ENCODE results near the gene CTSE. TPM values are rescaled to one million over a fixed set of nuclear protein-coding genes. Genes with fewer than 3 reads are reported as not detected.

The CTSE gene
- total RNA-seq, 1 donor from 2014 or later = not detected

DNA sequence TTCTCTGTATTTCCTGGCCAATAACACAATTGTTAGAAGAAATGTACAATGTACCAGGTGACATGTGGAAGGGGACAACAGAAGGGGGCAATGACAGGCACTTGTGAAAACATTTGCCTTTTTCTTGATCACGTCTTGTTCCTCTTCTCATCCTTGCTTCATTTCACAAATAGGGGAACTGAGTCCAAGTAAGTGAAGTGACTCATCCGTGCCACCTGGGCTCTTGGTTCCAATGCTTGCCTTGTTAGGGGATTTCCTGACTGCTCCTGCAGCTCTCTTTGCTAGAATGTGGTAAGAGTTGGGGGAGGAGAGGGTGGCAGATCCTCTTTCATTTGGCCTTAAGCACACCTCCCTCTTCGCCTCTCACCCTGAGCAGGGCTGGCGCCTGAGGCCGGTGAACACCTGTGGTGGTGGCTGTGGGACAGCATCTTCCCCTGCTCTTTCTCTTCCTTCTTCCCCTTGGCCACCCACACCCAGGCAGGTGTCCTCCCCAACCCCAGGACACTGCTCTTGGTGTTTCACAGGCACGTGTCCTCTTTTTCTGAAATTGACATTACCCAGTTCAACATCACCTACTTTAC lies 27.1 kb upstream of the CTSE start:
- no peak for DNase-seq (ENCODE audit: extremely low read depth, low read depth, low spot score)

DNA sequence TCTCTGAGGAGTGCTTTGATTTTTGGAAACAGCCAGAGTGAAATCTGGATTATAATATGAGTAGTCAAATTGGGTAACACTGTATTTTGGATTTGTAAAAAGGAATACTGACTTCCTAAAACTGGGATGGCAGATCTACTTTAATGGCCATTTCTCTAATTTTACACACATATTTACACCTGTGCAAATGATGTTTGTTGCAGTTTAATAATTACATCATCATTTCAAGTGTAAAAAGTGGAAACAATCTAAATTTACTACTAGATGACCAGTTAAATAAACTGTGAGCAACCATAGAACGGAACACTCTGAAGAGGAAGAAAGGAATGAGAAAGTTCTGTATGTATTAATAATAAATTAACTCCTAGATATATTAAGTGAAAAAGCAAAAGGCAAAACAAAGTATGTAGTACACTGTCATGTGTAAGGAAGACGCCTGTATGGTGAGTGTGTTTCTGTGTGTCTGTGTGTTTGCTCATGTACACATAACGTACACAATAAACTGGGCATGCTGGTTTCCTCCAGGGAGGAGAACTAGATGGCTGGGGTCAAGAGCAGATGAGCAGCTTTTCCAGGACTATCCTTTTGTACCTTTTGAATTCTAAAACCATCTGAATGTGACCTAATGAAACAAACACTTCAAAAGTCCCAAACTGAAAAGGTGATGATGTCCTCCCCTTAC lies 26.4 kb upstream of the CTSE start:
- DNase-seq (ENCODE audit: extremely low read depth, low read depth, low spot score) = no peak

DNA sequence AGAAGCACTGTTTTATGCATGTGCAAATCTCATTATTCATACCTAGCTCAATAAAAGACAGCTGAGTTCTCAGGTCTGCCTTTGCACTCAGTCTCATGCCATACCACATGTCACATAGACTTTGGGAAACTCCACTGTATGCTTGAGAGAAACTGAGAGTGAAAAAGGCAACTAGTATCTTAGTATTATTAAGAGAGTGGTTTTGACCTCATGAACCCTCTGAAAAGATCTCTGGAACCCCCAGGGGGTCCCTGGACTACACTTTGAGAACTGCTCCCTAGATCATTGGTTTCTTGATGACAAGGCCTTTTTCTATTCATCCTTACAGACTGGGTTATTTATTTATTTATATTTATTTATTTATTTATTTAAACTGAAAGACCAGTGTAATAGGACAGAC lies 25.6 kb upstream of the CTSE start:
- DNase-seq (ENCODE audit: extremely low read depth, low read depth, low spot score) = no peak

DNA sequence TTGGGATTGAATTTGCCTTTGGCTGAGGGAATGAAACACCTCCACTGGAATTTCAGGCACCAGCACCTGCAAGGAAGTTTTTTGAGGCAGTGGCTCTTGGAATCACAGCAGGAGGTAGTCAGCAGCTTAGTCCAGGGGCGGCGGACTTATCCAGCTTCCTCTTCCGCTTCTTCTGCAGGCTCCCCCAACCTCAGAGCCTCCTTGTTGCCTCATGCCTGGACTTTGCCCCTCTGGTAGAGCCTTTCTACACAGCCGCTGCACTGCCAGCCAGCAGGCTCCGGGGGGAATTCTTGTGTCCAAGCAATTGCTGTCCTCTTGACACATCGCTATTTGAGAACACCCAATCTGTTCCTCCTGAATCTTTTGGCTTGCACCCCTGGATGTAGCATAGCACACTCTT lies 24.9 kb upstream of the CTSE start:
- DNase-seq (ENCODE audit: extremely low read depth, low read depth, low spot score) = no peak

DNA sequence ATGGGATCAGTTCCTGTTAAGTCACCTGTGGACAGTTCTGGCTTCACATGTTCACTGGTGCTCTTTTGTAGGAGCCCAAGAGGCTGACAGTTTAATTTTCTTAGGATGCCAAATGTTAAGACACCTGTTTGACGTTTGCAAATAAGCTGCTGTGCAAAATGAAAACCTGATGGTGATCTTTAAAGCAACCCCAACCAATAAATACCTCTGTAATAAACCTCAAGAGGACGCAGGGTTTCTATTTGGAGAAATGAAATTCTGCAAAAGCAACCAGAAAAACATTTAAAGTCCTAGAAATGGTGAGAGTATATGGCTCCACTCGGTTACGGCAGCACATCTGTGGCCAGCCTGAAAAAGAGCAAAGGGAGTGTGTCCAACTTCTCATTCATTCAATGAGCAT lies 23.6 kb upstream of the CTSE start:
- DNase-seq (ENCODE audit: extremely low read depth, low read depth, low spot score) = no peak

DNA sequence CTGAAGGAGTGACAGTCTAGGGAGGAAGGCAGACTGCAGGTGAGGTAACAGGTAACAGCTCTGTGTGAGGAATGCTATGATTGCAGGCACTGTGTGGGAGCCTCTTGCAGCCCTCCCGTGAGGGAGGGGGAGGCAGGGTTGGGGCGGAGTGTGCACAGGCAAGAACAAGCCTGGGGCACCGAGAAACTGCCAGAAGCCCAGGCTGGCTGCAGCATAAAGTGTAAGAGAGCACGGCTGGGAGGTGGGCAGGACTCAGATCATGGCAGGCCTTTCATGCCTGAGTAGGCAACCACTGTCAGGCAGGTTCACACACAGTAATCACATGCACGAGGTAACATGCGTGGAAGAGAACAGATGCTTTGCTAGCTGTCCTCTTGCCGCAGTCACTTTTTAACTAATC lies 17.9 kb upstream of the CTSE start:
- DNase-seq (ENCODE audit: extremely low read depth, low read depth, low spot score) = no peak

DNA sequence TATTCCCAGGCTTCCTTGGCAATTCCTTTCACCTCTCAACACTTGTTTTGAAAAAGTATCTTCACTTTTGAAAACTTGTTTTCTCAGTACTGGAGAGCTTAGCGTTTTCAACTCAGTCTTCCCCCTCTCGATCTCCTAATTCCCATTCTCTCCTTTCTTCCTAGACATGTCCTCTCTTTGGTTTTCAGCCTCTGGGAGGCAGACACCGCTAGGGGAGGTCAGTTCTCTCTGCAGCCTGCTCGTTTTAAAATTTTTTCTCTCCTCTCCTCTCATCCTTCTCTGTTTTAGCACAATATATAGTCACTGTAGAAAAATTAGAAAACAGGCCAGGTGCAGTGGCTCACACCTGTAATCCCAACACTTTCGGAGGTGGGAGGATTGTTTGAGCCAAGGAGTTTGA lies 16.6 kb upstream of the CTSE start:
- DNase-seq (ENCODE audit: extremely low read depth, low read depth, low spot score) = no peak

DNA sequence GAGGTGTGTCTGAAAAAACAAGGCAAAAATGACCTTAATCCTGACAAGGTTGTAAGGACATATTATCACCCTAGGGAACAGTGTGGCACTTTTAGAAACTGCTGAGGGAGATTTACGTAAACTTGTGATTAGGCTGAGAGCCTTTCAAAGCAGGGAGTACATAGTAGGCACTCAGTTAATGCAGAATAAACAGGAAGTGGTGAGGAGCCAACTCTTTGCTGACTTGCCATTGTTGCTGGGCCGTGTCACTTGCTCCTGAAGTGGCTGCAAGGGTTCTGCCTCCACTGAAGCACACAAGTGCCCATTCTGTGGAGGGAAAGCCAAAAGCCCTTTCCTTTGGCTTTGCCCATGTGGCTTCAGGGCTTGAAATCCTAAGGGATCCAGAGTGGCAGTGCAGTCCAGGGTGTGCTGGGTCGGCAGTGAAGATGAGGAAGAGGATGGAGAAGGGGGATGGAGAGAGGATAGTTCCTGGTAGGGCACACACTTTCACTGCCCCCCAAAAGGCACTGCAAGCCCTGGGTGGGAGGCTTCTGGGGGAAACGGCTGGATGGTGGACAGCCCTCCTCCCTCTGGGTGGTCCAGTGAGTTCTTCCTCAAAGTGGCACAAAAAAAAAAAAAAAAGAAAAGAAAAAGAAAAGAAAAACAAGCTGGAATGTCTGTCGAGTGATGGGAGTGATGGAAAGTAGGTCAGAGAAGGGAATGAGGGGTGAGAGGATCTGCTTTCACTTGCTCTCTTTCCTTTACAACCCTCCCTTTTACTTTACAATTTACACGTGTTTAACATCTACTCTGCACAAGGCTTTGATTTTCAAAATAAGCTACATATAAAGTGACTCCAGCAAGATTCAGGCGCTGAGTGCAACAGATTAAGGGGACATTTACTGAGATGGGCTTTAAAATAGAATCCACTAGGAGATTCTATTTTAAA lies 15.6 kb upstream of the CTSE start:
- DNase-seq (ENCODE audit: extremely low read depth, low read depth, low spot score) = no peak

DNA sequence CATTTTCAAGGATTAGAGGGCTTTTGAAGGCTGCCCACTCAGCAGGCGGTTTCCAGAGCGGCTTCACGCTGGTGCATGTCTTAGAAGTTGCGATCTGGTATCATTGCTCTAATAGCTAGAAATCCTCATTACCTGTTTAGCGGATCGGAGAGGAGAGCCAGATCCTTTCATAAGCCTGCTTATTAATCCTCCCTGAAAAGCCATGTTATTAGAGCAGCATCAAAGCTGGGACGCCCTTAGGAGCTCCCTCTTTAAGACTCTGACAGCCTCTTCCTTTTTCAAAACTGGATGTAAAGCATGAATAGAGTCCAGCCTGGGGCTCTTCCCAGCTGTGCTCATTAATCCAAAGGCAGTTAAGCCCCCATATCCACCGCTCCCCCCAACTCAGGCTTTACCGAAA lies 13.9 kb upstream of the CTSE start:
- no peak for DNase-seq (ENCODE audit: extremely low read depth, low read depth, low spot score)

DNA sequence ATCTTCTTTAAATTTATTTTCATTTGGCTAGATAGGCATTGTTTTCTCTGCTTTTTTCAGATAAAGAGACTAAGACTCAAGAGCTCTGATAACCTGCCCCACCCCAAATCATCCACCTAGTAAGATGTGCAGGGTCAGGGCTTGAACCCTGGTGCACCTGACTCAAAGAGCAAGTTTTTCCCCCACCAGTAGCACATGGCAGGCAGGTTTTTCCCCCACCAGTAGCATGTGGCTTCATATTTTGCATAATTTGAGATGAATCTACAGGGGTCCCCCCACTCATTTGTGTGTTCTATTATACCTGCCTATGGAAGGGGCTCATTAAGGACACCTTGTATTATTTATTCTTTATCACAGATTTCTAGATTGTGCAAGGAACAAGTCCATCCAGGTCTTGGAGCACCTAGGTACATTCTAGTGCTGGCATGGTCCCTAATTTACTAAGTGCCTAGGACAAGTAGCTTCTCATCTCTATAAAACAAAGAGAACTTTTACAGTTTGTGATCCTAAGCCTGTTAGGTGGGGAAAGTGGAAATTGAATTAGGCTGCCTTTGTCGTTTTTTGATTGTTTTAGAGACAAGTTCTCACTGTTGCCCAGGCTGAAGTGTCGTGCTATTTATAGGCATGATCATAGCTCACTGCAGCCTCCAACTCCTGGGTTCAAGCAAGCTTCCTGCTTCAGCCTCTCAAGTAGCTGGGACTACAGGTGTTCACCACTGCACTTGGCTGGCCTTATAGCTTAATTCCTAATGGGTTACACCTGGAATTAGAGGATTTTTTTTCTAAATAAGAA lies 13.2 kb upstream of the CTSE start:
- no peak for DNase-seq (ENCODE audit: extremely low read depth, low read depth, low spot score)

DNA sequence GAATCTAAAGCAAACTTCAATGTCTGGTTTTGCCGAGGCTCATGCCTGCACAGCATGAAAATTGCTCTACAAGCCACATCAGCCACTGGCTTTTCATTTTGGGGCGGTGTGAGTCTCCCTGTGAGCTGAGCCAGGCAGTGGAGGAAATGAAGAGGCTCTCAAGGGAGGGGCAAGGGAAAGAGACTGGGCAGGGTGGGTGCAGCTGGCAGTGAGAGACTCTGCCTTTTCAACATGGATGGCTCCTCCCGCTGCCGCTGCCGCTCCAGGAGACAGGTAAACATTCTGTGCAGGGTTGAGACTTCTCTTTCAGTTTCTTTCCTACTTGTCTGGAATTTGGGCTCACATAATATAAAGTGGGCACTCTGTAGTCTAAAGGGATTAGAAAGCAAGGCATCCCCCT lies 11.3 kb upstream of the CTSE start:
- no peak for DNase-seq (ENCODE audit: extremely low read depth, low read depth, low spot score)

DNA sequence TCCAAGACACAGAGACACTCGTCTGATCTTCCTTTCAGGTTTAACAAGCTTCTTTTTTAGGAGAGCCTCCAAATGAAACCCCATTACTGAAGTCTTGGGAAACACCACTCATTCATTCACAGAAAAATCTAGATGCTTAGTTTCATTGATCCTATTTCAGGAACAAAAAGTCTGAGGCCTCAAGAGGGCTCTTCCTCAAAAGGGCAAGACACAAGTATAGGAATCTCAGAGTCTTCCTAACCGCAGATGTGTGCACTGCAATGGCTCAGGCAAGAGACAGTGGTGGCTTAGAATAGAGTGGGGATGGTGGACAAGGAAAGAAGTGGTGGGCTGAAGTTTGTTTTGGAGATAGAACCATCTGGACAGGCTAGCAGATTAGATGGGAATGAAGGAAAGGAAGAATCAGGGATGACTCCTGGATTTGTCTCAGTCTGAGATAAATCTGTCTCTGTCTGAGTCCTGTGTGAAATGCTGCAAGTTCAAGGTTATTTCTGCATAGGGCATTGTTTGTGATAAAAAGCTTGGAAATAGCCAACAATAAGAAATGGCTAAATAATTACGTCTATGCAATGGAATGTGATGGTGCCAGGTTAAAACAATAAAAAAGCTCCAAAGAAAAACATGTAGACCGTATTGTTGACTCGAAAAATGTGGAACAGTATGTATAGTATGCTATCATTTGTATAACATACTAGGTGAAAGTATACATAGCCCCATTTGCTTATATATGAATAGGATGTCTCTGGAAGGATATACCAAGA lies 8.9 kb upstream of the CTSE start:
- DNase-seq (ENCODE audit: extremely low read depth, low read depth, low spot score) = peak; percentile 56

DNA sequence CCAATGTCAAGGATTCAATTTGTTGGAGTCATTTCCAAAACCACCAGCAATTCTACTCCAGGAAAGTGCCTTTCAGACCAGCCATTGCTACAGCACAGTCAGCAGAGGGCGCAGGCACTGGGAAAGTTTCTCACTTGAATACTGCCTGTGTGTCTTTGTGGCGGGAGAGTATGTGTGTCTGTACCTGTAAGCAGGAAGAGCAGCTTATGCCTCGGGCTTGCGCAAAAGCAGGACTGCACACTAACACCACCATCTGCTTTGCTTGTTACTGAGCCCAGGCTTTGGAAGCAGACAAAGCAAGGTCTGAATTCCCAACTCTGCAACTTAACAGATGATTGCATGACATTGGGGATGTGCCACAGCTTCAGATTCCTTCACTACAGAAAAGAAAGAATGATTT lies 7.0 kb upstream of the CTSE start:
- DNase-seq (ENCODE audit: extremely low read depth, low read depth, low spot score) = peak; percentile 23

DNA sequence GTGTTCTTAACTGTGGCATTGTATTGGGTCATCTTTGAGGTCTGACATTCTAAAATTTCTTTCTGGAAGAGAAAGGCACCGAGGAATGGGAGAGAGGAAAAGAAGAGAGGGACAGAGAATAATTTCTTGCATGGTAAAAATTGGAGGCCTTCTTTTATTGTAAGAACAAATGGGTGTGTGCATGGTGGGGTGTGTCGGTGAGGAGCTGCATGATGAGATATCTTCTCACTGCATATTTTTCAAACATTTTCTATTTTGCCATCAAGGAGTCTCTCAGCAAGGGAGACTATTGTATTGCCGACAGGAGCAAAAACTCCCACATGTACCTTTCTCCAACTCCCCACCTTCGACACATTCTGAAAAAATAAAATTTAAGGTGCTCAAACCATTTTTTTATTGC lies 6.5 kb upstream of the CTSE start:
- DNase-seq (ENCODE audit: extremely low read depth, low read depth, low spot score) = no peak

DNA sequence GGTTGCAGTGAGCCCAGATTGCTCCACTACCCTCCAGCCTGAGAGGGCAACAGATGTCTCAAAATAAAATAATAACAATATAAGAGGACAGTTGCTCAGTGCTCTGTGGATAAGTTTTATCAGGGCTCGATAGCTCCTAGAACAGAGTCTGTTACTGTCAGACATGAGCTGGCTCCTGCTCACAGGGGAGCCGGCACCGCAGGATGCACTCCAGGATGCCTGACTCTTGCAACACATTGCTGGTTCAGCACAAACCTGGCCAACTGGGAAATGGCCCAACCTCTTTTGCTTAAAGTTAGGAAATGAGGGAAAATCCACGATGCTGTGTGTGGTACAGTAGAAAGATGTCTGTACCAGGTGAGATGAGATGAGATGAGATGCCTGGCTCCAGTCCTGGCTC lies 5.8 kb upstream of the CTSE start:
- DNase-seq (ENCODE audit: extremely low read depth, low read depth, low spot score) = no peak

DNA sequence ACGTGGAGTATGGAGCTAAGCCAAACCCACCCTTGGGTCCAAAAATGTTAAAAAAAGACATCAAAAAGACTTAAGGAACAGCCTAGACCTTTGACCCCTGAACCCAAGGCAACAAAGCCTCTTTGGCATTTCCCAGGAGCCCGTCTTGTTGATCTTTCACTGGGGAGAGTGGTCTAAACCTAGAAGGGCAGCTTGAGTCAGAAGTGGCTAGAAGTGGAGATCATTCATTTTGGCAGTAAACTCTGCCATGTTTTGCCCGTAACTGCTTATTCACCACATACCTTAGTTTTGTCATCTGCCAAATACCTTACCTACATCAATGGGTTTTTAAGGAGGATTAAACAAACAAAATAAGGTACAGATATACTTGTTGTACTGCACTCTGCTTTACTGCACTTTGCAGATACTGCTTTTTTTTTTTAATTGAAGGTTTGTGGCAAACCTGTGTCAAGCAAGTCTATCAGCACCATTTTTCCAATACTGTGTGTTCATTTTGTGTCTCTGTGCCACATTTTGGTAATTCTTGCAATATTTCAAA lies 1.7 kb upstream of the CTSE start:
- DNase-seq (ENCODE audit: extremely low read depth, low read depth, low spot score) = no peak

DNA sequence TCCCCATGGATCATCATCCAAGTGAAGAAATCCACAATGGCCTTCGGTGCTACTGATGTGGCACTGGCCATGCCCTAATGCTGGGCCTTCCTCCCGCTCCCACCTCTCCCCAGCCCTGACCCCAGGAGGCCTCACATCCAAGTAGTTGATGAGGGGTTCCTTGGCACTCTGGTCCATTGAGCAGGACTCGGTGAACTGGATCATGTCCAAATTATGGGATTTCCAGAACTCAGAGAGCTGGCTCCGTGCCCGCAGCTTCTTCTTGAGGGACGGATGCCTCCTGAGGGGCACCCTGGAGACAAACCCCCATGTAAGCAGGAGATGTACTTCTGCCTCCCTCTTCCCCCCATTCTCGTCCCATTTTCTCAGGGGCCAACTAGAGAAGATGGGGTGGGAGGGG lies 929 bp downstream of the CTSE start:
- DNase-seq (ENCODE audit: extremely low read depth, low read depth, low spot score) = no peak

DNA sequence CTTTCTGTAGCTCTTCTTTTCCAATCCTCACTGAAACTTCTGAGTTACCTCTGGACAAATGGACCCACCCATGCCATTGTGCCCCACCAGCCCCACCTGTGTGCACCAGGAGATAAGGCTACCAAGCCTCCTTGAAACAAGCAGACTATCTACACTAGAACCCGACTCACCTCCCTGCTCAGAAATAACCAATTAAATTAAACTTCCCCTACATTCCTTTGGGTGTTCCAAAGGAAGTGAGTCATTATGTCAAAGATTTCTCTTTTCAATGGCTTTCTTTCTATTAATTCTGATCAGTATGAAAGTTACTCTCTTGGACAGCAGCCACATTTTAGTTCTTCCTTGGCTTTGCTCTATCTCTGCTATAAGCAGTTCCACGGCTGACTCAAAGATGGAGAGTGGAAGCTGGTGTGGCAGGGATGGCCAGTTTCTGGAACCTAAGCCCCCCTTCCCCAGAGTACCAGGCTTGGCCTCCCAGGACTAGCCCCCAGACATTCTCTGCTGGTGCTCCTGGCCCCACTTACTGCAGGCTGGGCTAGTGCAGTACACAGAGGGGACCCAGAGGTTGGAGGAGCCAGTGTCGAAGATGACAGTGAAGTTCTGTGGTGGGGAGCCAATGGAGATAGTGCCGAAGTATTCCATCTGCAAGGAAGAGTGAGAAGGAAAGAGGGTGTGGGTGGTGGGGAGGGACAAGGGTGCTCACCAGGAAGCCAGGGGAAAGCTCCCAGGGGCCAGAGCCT lies 1.9 kb downstream of the CTSE start:
- no peak for DNase-seq (ENCODE audit: extremely low read depth, low read depth, low spot score)

DNA sequence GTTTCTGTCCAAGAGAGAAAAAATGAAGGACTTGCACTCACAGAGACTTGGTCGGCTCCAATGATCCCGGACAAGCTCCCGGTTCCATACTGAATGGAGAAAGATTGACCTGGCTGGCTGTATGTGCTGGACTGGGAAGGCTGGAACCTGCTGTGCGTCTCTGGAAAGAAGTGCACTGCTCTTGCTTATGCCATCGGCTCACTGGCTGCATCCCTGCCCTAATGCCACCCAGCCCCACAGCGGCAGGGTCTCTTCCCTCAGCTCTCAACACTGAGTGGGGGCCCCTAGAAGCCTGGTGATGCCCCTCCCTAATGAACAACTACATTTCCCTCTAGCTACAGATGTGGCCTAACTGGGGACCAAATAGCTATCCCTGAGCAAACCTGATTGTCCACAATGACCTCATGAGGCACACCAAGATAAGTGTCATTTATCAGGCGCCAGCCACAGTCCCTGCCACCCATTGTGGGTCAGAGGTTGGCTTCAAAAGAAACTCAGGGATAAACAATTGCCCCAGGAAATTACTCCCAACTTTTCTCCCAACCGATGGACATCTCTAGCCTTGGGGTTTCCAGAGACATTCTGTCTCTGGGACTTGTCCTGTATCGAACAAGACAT lies 2.6 kb downstream of the CTSE start:
- no peak for DNase-seq (ENCODE audit: extremely low read depth, low read depth, low spot score)

All from glomerular endothelial cell (primary cell).